GM12864 (cell line): ENCODE results near the gene FOXN3.

Source experiments
- DNase-seq: peaks from one replicate; pipeline ENCODE4 v3.0.0-alpha.2; 2011; ENCODE audit warnings: low read depth
- H3K4me3 ChIP-seq: 2 replicates; pipeline ENCODE4 v1.5.1; 2011; ENCODE audit warnings: mild to moderate bottlenecking, low read depth, low read length, control low read depth
- TF ChIP-seq, protein P1 (sequence below): IDR thresholded peaks from 2 replicates; pipeline ENCODE4 v1.5.1; 2011; ENCODE audit warnings: low read depth, mild to moderate bottlenecking, moderate library complexity, low read length, control low read depth, inconsistent platforms; ENCODE audit errors: missing control alignments

FOXN3 gene

DNA sequence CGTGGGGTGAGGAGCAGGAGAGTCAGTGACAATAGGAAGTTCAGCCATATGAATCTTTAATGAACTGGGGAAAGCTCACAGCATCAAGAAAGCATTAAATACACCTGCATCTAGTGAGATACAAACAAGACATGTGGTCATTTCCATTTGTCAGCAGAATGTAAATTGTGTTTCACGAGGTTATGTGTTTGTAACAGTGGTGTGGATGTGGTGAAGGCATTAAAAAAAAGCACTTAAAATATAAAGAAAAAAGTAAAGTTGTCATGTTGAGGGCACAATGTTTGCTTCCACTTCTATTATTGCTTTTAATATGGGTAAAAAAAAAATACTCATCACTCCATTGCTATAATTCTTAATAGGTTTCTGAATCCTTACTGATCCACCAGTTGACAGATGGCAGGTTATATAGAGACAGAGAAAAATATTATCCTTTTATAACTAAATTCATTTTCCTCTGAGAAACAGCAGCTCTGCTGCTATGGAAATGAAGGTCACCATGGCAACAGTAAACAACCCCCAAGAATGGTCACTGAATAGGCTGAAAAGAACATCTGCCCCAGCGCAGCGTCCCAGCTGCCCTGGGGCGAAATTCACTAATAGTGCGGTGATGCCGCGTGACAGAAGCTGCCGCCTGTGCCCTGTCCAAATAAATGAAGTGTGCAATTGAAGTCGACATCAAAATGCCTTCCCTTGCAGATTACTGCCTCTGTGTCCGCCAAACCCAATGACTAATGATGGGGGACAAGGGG is 226.1 kb downstream of the FOXN3 start:
- no peak overlapping the region for H3K4me3 ChIP-seq
- TF ChIP-seq, protein P1, sequence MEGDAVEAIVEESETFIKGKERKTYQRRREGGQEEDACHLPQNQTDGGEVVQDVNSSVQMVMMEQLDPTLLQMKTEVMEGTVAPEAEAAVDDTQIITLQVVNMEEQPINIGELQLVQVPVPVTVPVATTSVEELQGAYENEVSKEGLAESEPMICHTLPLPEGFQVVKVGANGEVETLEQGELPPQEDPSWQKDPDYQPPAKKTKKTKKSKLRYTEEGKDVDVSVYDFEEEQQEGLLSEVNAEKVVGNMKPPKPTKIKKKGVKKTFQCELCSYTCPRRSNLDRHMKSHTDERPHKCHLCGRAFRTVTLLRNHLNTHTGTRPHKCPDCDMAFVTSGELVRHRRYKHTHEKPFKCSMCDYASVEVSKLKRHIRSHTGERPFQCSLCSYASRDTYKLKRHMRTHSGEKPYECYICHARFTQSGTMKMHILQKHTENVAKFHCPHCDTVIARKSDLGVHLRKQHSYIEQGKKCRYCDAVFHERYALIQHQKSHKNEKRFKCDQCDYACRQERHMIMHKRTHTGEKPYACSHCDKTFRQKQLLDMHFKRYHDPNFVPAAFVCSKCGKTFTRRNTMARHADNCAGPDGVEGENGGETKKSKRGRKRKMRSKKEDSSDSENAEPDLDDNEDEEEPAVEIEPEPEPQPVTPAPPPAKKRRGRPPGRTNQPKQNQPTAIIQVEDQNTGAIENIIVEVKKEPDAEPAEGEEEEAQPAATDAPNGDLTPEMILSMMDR: no peak
- no peak for DNase-seq

DNA sequence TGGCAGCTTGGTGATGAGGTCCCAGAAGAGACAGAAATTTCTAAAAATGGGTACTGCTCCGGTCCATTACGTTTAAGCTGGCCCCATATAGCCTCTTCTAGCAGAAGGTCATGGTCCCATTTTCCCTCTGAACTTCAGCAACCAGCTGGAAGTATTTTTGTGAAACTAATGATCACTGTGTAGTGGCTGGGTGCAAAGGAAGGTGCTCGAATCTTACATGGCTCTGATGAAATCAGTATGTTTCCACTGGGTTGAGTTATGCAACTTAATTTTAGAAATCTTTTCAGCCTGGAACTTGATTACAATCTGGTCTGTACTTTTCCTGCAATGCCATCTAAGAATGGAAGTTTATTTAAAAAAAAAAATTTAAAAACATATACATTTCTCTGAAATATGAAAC is 228.5 kb downstream of the FOXN3 start:
- TF ChIP-seq, protein P1: no peak
- no peak overlapping the region for H3K4me3 ChIP-seq
- no peak for DNase-seq

DNA sequence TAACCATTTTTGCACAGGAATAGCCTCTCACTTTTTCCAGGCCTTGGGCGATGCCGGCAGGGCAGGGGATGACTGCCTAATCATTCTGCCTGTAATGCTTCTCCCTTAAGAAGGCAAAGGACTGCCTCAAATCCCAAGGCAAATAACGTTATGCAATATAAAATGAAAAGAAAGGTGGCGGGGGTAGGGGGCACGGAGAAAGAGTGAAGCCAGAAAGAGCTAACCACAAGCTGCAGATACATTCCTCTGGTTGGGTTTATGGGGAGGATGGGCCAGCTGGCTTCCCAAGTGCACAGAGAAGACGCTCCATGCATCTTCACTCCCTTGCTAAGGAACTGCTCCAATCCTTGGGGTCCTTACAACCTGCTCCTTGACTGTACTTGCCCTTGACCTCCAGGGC is 229.5 kb downstream of the FOXN3 start:
- no peak overlapping the region for H3K4me3 ChIP-seq
- TF ChIP-seq, protein P1: no peak
- DNase-seq: no peak

DNA sequence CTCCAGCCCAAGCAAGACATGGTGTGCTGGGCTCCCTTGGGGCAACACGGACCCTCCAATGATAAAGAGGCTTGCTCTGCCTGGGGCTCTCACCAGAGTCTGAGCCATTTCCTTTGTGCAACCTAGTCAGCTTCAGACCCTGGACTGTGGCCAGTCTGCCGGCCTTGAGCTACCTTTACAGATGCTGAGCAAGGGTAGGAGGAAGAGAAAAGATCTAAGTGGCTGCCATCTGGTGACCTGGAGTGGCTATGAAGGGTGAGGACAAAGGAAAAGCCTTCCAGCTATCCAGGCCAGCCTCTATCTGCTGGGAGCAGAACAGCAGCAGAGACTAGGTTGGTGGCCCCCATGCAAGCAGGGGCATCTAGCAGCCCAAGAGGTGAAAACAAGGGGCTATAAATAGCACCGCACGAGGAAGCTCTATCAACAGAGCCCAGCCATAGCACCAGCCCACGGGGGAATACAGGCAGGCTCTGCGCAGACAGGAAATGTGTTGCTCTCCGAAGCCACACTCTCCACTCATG is 230.1 kb downstream of the FOXN3 start:
- TF ChIP-seq, protein P1: no peak
- no peak for DNase-seq
- no peak overlapping the region for H3K4me3 ChIP-seq

DNA sequence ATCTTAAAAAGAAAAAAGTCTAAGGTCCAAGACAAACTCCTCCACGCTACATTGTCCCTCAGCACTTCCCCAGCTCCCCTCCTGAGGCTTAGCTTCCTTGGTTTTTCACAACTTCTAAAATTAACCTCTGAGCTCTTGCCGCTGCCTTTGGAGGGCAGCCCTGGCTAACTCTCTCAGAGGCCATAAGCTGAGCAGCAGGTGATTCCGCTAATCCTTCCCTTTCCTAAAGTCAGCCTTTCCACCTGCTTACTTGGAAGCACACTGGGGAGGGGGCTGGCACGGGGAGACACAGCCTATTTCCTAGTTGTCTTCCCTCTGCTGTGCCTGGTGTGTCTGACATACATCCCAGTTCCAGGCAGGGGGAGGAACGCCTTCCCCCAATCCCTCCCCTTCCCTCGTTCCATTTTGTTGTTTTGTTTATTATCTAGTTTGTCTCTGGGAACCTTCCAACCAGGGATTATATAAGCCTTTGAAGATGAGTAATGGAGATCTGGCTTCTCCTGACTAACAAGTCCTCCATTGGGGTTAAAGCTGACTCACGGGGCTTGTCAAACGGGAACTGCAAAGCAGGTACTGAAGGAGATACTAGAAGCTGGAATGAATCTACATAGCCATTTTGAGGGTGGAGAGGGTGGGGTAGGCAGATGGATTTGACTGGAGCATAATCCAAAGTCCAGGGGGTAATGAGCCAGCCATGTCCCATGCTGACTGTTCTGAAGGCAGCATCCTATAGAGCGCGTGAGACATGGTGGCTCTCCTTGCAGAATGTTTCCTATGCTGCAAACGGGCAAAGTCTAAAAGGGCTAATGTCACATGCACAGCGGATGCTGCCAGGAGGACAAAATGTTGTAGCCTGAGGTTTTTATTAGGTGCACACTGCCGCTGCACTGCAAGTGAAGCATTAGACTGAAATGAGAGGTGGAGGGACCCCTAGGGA is 230.8 kb downstream of the FOXN3 start:
- TF ChIP-seq, protein P1: no peak
- no peak overlapping the region for H3K4me3 ChIP-seq
- no peak for DNase-seq

DNA sequence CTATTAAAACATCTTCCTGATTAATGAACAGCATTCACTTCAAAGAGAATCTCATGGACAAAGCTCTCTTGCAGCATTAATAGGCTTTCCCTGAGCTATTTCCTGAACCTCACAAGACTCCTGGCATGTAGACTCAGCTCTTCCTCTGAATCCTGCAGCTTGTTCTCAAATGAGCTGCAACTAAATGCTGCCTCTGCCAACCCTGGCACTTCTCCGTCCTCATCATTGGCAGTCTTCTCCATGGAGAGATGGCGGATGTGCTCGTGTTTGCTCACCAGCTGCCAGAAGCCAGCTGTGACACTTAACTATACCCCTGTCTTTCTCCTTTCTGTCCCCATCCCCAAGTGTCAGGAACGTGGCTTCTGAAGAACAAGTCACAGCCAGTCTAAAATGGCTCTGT is 232.1 kb downstream of the FOXN3 start:
- no peak overlapping the region for H3K4me3 ChIP-seq
- no peak for DNase-seq
- TF ChIP-seq, protein P1: no peak
